PC-3 (cell line): ENCODE results near the gene RALGDS.

Experiments used
- EZH2 ChIP-seq: fragments of 300-600 bp; sonication (generic); IDR thresholded peaks from one replicate; pipeline ENCODE4 v1.6.1; 2017; ENCODE audit warnings: antibody characterized with exemption, mild to moderate bottlenecking, low read length; ENCODE audit not compliant: unreplicated experiment
- EZH2phosphoT487 ChIP-seq: fragments of 300-600 bp; sonication (generic); IDR thresholded peaks from 2 replicates; pipeline ENCODE4 v1.6.1; 2018; ENCODE audit warnings: mild to moderate bottlenecking, antibody characterized with exemption, low read length, borderline replicate concordance
- TF ChIP-seq, protein P1 (sequence below): fragments of 300-600 bp; sonication (generic); conservative IDR thresholded peaks from 2 replicates; pipeline ENCODE4 v1.5.1; 2017; ENCODE audit warnings: antibody characterized with exemption, low read depth, mild to moderate bottlenecking, low read length

GRCh38 chr9:133168432-133168831, 47.4 kb upstream of the RALGDS start:
- no peak for TF ChIP-seq EZH2phosphoT487
- TF ChIP-seq, protein P1, sequence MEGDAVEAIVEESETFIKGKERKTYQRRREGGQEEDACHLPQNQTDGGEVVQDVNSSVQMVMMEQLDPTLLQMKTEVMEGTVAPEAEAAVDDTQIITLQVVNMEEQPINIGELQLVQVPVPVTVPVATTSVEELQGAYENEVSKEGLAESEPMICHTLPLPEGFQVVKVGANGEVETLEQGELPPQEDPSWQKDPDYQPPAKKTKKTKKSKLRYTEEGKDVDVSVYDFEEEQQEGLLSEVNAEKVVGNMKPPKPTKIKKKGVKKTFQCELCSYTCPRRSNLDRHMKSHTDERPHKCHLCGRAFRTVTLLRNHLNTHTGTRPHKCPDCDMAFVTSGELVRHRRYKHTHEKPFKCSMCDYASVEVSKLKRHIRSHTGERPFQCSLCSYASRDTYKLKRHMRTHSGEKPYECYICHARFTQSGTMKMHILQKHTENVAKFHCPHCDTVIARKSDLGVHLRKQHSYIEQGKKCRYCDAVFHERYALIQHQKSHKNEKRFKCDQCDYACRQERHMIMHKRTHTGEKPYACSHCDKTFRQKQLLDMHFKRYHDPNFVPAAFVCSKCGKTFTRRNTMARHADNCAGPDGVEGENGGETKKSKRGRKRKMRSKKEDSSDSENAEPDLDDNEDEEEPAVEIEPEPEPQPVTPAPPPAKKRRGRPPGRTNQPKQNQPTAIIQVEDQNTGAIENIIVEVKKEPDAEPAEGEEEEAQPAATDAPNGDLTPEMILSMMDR: no peak
- TF ChIP-seq EZH2: no peak
